Activated CD8-positive, alpha-beta memory T cell treated with anti-CD3 and anti-CD28 coated beads for 48 hours (primary cell): ENCODE results near the gene COL25A1.
"Not testable (repeated sequence)": the region's sequence is repeated elsewhere in the genome, so short reads cannot be mapped to it uniquely, and the experiment has no call there.

Experiments used
- DNase-seq, 3 experiments: peaks; one replicate each; pipeline ENCODE4 v3.0.0-alpha.2; 2020; ENCODE audit warnings: low read depth in 2 of 3, low spot score in 2 of 3

COL25A1 gene

GRCh38 chr4:109020861-109021260 lies 281.6 kb downstream of the COL25A1 start:
- DNase-seq: no peak

GRCh38 chr4:109016200-109016599 lies 286.3 kb downstream of the COL25A1 start:
- no peak for DNase-seq

GRCh38 chr4:109015413-109015810 lies 287.0 kb downstream of the COL25A1 start:
- no peak for DNase-seq

GRCh38 chr4:109014593-109015412 lies 287.7 kb downstream of the COL25A1 start:
- DNase-seq: no peak

- no peak for DNase-seq
These were observed 290.1 kb downstream of the COL25A1 start for GRCh38 chr4:109012286-109012880.

- no peak for DNase-seq
These were observed 291.0 kb downstream of the COL25A1 start for GRCh38 chr4:109011241-109012026.

GRCh38 chr4:109010521-109010920 lies 291.9 kb downstream of the COL25A1 start:
- no peak for DNase-seq

- DNase-seq: no peak
These were observed 292.5 kb downstream of the COL25A1 start for GRCh38 chr4:109009909-109010308.

GRCh38 chr4:109007976-109008375 lies 294.5 kb downstream of the COL25A1 start:
- DNase-seq: no peak

- DNase-seq: no peak
These were observed 296.9 kb downstream of the COL25A1 start for GRCh38 chr4:109005523-109005922.

GRCh38 chr4:109004418-109004817 lies 298.0 kb downstream of the COL25A1 start:
- DNase-seq: no peak

GRCh38 chr4:109003964-109004363 lies 298.5 kb downstream of the COL25A1 start:
- DNase-seq: no peak

GRCh38 chr4:108991551-108992328 lies 310.7 kb downstream of the COL25A1 start:
- no peak for DNase-seq

GRCh38 chr4:108988464-108989195 lies 313.8 kb downstream of the COL25A1 start:
- DNase-seq: no peak

GRCh38 chr4:108984495-108984894 lies 318.0 kb downstream of the COL25A1 start:
- DNase-seq: not testable (repeated sequence)

GRCh38 chr4:108982402-108983185 lies 319.9 kb downstream of the COL25A1 start:
- DNase-seq: no peak

GRCh38 chr4:108980455-108981239 lies 321.8 kb downstream of the COL25A1 start:
- DNase-seq: no peak

- no peak for DNase-seq
These were observed 322.7 kb downstream of the COL25A1 start for GRCh38 chr4:108979759-108980158.

GRCh38 chr4:108978066-108978465 lies 324.4 kb downstream of the COL25A1 start:
- no peak for DNase-seq
